Measurements from ENCODE around the gene ERP44.

ERP44 gene

DNA sequence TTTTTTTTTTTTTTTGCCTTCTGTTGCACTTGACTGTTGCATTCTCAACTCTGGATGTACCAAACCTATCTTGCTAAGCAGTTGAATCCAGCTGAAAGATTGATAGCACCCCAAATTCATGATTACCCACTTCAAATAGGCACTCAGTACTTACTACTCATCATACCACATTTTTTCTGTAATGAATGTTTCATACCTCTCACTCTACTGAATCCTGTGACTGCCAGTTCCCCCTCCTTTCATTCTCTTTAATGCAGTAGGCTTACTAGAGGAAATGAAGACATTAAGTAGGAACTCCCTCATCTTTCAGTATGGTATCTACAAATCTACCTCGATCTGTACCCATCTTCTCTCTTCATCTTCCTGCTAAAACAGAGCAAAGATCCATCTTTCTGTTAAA, 7.1 kb upstream of the ERP44 start:
- H3K4me1 ChIP-seq, result peaks cover 0 to 7% (median 0%) of the 10 kb centered on the region in 4 donors
- peaks cover 20 to 52% (median 51%) of the 10 kb centered on the region in 3 donors for H3K36me3 ChIP-seq
- no peak overlapping the region for H3K27ac ChIP-seq
- intact Hi-C loops (cut with DNase I; ENCODE audit: low total_unique reads), result loop anchor here (10.0 kb wide), 1 partner anchor 219 kb away; no protein-coding TSS in a partner anchor
- H3K9me3 ChIP-seq, result no peaks in the 10 kb centered on the region
- H3K4me3 ChIP-seq, result no peak overlapping the region
- no peaks in the 10 kb centered on the region for H3K27me3 ChIP-seq
- no peak for DNase-seq
- TF ChIP-seq, protein P1, sequence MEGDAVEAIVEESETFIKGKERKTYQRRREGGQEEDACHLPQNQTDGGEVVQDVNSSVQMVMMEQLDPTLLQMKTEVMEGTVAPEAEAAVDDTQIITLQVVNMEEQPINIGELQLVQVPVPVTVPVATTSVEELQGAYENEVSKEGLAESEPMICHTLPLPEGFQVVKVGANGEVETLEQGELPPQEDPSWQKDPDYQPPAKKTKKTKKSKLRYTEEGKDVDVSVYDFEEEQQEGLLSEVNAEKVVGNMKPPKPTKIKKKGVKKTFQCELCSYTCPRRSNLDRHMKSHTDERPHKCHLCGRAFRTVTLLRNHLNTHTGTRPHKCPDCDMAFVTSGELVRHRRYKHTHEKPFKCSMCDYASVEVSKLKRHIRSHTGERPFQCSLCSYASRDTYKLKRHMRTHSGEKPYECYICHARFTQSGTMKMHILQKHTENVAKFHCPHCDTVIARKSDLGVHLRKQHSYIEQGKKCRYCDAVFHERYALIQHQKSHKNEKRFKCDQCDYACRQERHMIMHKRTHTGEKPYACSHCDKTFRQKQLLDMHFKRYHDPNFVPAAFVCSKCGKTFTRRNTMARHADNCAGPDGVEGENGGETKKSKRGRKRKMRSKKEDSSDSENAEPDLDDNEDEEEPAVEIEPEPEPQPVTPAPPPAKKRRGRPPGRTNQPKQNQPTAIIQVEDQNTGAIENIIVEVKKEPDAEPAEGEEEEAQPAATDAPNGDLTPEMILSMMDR (IDR thresholded peaks at IDR 0.05), result no peak

DNA sequence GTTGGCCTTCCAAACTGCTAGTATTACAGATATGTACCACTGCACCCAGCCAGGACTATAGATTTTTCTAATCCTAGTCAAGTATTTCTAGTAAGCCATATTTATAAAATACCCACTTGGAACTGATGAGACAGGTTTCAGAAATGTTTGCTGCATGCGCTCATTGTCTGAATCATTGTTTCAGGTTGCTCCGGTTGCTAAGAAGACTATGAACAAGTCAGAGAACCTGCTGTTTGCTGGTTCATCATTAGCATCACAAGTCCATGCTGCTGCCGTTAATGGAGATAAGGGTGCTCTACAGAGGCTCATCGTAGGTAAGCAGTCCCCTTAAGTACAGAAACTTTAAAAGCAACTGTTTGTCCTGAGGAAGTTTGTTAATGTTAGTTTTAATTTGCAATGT, 5.5 kb upstream of the ERP44 start:
- H3K4me3 ChIP-seq, result no peak overlapping the region
- H3K9me3 ChIP-seq, result no peaks in the 10 kb centered on the region
- peaks cover 20 to 52% (median 51%) of the 10 kb centered on the region in 3 donors for H3K36me3 ChIP-seq
- intact Hi-C loops (cut with DNase I; ENCODE audit: low total_unique reads), result loop anchor here (5.0 to 10.0 kb wide), 2 partner anchors 220 to 282 kb away; partner anchors contain the start of gene NR4A3
- peaks cover 0 to 8% (median 4%) of the 10 kb centered on the region in 4 donors for H3K4me1 ChIP-seq
- TF ChIP-seq, protein P1 (IDR thresholded peaks at IDR 0.05), result no peak
- no peak for DNase-seq
- no peak overlapping the region for H3K27ac ChIP-seq
- no peaks in the 10 kb centered on the region for H3K27me3 ChIP-seq

DNA sequence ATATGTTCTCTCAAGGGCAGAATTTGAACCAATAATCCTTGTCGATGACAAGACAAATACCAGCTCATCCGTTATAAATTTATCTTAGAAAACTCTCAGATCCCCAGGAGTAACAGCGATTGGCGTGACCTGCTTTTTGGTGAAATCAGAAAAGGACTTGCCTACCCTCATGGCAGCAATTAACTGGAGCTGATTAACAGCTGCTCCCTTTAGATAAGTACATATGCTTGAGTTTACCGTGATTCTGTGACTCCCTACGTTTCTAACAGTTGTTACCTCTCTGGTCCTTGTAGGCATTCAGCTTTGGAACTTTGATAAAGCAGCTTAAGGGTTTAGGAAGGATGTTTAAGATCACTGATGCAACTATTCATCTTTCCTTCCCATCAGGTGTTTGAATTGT, 2.8 kb upstream of the ERP44 start:
- intact Hi-C loops (cut with DNase I; ENCODE audit: low total_unique reads), result loop anchor here (5.0 to 10.0 kb wide), 2 partner anchors 223 to 279 kb away; partner anchors contain the start of gene NR4A3
- H3K27me3 ChIP-seq, result no peaks in the 10 kb centered on the region
- peaks cover 20 to 38% (median 35%) of the 10 kb centered on the region in 3 donors for H3K36me3 ChIP-seq
- no peak overlapping the region for H3K4me3 ChIP-seq
- peaks cover 0 to 25% (median 13%) of the 10 kb centered on the region in 4 donors for H3K4me1 ChIP-seq
- H3K27ac ChIP-seq, result no peak overlapping the region
- no peak for DNase-seq
- TF ChIP-seq, protein P1 (IDR thresholded peaks at IDR 0.05), result no peak
- no peaks in the 10 kb centered on the region for H3K9me3 ChIP-seq

DNA sequence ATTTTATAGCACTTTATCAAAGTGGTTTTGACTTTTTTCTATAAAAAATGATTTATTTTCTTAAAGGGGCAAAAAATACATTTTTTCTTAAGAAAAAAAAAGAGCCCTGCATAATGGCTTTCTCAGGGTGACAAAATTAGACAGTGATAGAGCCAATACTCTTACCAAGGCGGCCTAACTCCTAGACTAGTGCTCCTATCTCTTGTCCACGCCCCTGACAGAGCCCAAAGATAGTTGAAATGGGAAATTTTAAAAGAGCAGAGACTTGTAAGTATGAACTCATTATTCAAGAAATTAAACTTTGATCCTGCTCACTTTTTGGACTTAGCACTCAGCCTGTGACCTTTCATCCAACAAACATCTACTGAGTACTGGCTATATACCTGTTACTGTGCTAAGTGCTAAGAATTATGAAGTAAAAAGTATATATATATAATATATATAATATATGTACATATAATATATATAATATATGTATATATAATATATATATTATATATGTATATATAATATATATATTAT, 1.4 kb upstream of the ERP44 start:
- H3K4me1 ChIP-seq, result peaks cover 0 to 36% (median 13%) of the 10 kb centered on the region in 4 donors
- DNase-seq, result no peak
- intact Hi-C loops (cut with DNase I; ENCODE audit: low total_unique reads), result loop anchor here (5.0 to 10.0 kb wide), 2 partner anchors 225 to 278 kb away; partner anchors contain the start of gene NR4A3

DNA sequence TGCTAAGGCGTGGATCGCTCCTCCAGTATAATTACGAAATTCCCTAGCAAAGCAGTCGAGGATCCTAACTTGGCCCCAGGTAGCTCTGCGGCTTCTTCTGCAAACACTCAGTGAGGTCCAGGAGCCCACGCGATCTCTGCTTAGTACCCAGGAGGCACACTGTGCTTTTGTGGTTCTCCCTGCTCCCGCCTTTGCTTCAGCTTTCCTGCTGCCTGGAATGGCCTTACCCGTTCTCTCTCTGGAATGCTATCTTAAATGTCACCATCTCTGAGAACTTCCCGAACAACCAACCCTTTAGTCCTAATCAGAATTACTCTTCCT, 882 bp upstream of the ERP44 start:
- Histone ChIP-seq H3K9me3 (no peaks in the 10 kb centered on the region), H3K27ac (peak overlapping the region; percentile 87 to 88), H3K36me3 (peaks cover 7 to 20% (median 19%) of the 10 kb centered on the region in 3 donors), H3K4me3 (peak overlapping the region; percentile 76 to 89), H3K27me3 (no peaks in the 10 kb centered on the region), H3K4me1 (peaks cover 0 to 38% (median 13%) of the 10 kb centered on the region in 4 donors)
- peak in 1 of 2 donors; percentile 27 for DNase-seq
- intact Hi-C loops (cut with DNase I; ENCODE audit: low total_unique reads), result loop anchor here (5.0 to 10.0 kb wide), 2 partner anchors 225 to 277 kb away; partner anchors contain the start of gene NR4A3
- TF ChIP-seq, protein P1 (IDR thresholded peaks at IDR 0.05), result no peak

More for the DNA sequence above, 1.4 kb upstream of the ERP44 start:
- TF ChIP-seq, protein P1 (IDR thresholded peaks at IDR 0.05), result no peak
- Histone ChIP-seq H3K27me3 (no peaks in the 10 kb centered on the region), H3K36me3 (peaks cover 7 to 24% (median 24%) of the 10 kb centered on the region in 3 donors), H3K4me3 (peak overlapping the region; percentile 76 to 89), H3K9me3 (no peaks in the 10 kb centered on the region), H3K27ac (peak overlapping the region; percentile 87 to 88)

All from tibial artery (tissue), 4 donors.